Esophagus squamous epithelium (tissue), 5 donors: Measurements from ENCODE around the gene KHNYN. TPM values are rescaled to one million over a fixed set of nuclear protein-coding genes. Genes with fewer than 3 reads are reported as not detected.

Source experiments
- DNase-seq: peaks from one replicate; lab custom pipeline; 2025; lab: John Stamatoyannopoulos, UW
- H3K27ac ChIP-seq, 4 donors: fragments of 200-600 bp; sonication (generic); one replicate each; pipeline ENCODE4 v1.5.1; 2016 to 2019; ENCODE audit warnings: mild to moderate bottlenecking in 1 of 4
- H3K27me3 ChIP-seq, 4 donors: fragments of 200-600 bp; sonication (generic); 1 replicate in 3 of 4; 2 replicates in 1 of 4; pipeline versions ENCODE4 v1.5.1 to v1.6.0; 2017 to 2021; ENCODE audit warnings: antibody characterized with exemption in 1 of 4
- H3K36me3 ChIP-seq, 3 donors: fragments of 200-600 bp; sonication (generic); one replicate each; pipeline ENCODE4 v1.5.1; 2016 to 2019
- H3K4me1 ChIP-seq, 3 donors: fragments of 200-600 bp; sonication (generic); one replicate each; pipeline ENCODE4 v1.5.1; 2017 to 2019
- H3K4me3 ChIP-seq, 4 donors: fragments of 200-600 bp; sonication (generic); 1 replicate in 3 of 4; 2 replicates in 1 of 4; pipeline ENCODE4 v1.5.1; 2016 to 2019; ENCODE audit warnings: mild to moderate bottlenecking in 2 of 4, moderate library complexity in 1 of 4
- H3K9me3 ChIP-seq, 3 donors: fragments of 200-600 bp; sonication (generic); one replicate each; pipeline ENCODE4 v1.5.1; 2016 to 2019
- CTCF ChIP-seq, 6 experiments: fragments of 450-650 bp in 4 of 6; fragments of 200-600 bp in 2 of 6; sonication (generic) in 2 of 6; IDR thresholded peaks; one replicate each; pipeline ENCODE4 v1.5.1; 2016 to 2019; ENCODE audit warnings: antibody characterized with exemption in 6 of 6, mild to moderate bottlenecking in 4 of 6, moderate library complexity in 4 of 6
- POLR2A ChIP-seq, 4 donors: fragments of 450-650 bp; IDR thresholded peaks; one replicate each; pipeline ENCODE4 v1.6.1; 2017; ENCODE audit warnings: antibody characterized with exemption in 4 of 4, mild to moderate bottlenecking in 4 of 4, moderate library complexity in 3 of 4
- whole genome bisulfite sequencing, 2 donors: methylation state at CpG; one replicate each; pipeline ENCODE4 v1.1.5; 2018; 5-methylcytosine and 5-hydroxymethylcytosine counted together
- intact Hi-C: fragments of 100-400 bp; cut with DNase I; formaldehyde crosslinking; loops from one replicate; pipeline ENCODE4 v1.15.0; 2022
- total RNA-seq, 4 donors: library from RNA; depleted of rRNA; stranded (reverse); fragments of >200 nt; gene quantifications; one replicate each; pipeline ENCODE4 v1.1.0, GENCODE V29; 2016
- donor health status: DM: yes; HTN: yes; CAD: no.

Gene KHNYN
- total RNA-seq, 4 donors from 2014 or later = 35.6 to 68.9 (median 42.9) TPM

DNA sequence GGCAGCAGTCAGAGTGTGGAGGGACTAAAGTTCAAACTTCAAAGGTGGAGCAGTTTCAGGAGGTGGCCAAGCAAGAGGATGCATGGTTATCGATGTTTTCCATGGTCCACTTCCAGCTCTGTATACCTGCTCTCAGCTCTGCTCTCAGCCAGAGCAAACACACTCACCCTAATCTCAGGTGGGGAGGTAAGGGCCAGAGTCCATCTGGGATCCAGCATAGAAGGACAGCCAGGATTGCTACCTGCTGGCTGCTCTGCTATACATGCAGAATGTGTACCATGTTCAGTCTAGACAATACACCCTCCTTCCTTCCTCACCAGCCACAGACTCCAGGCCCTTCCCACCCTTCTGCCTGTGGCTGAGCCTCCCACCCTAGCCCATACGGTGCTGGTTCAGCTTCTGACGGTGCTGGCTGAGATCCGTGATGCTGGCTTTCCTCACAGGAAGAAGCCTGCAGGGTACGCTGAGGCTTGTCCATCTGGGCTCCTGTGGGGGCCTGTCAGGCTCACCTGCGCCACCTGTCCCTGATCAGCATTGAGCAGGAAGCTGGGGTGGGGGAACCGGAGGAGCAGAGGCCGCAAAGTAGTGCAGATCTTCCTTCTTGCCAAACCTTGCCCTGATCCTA, 2.7 kb upstream of the KHNYN start:
- H3K9me3 ChIP-seq = no peaks in the 10 kb centered on the region
- intact Hi-C loops = no loop called here
- TF ChIP-seq CTCF (IDR thresholded peaks at IDR 0.05) (peak in 1 of 6 experiments; percentile 23), POLR2A (IDR thresholded peaks at IDR 0.05) (no peak)
- DNase-seq = no peak
- WGBS, 2 donors = 30 to 42% methylated on average over 4 of the region's 8 CpGs
- H3K4me1 ChIP-seq = peaks cover 21 to 67% (median 37%) of the 10 kb centered on the region in 3 donors
- H3K27me3 ChIP-seq = no peaks in the 10 kb centered on the region
- H3K36me3 ChIP-seq = peaks cover 0 to 9% (median 1%) of the 10 kb centered on the region in 3 donors
- H3K4me3 ChIP-seq = no peak overlapping the region
- H3K27ac ChIP-seq = peak overlapping the region in 1 of 4 donors; percentile 48

- intact Hi-C loops = no loop called here
- no peaks in the 10 kb centered on the region for H3K9me3 ChIP-seq
- 88 to 90% methylated on average over 10 to 11 of the region's 18 CpGs for WGBS, 2 donors
- no peak overlapping the region for H3K27ac ChIP-seq
- H3K36me3 ChIP-seq = peaks cover 7 to 17% (median 9%) of the 10 kb centered on the region in 3 donors
- no peak for DNase-seq
- no peaks in the 10 kb centered on the region for H3K27me3 ChIP-seq
- TF ChIP-seq CTCF (IDR thresholded peaks at IDR 0.05) (no peak), POLR2A (IDR thresholded peaks at IDR 0.05) (no peak)
- no peak overlapping the region for H3K4me3 ChIP-seq
- peaks cover 26 to 75% (median 45%) of the 10 kb centered on the region in 3 donors for H3K4me1 ChIP-seq
Observed at GRCh38 chr14:24427537-24428508, 1.9 kb upstream of the KHNYN start.

DNA sequence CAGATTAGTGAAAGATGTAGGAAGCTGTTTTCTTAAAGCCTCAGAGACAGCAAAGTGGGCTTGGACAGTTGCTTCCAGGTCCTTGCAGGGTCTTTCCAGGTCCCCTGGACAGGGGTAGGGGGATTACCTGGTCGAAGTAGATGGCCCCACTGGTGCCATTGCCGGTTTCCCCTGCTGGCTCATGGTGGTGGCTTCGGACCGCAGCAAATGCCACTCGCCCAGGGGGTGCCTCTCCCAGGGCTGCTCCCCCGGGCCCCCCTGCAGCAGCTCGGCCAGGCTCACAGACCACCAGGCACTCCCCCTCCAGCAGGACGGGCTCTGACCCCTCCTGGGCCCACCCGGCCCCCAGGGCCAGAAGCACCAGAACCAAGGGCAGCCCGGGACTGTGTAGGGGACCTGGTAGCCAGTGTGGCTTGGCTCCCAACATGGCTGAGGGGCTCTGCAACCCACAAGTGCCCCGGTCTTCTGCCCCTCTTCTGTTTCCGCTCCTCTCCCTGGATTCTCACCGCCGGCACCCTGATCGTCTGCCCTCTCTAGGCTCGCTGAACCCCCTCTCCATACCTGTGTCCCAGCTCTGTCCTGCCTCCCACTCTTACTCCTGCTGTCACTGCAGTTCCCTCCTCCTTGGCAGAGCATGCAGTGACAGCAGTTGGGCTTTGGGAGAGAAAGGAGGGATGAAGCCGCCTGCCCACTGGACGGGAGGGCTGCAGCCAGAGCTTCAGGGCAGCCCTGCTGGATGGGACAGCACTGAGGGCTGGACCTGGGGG, 943 bp upstream of the KHNYN start:
- intact Hi-C loops = no loop called here
- peak overlapping the region; percentile 59 to 88 (median 80) for H3K4me3 ChIP-seq
- WGBS, 2 donors = 75 to 89% methylated on average over 6 to 9 of the region's 18 CpGs

GRCh38 chr14:24430143-24430681, 458 bp downstream of the KHNYN start:
- intact Hi-C loops = loop anchor here (5.0 kb wide), 2 partner anchors 63 to 98 kb away; partner anchors contain the start of gene NFATC4
- H3K36me3 ChIP-seq = peaks cover 14 to 39% (median 14%) of the 10 kb centered on the region in 3 donors
- H3K27ac ChIP-seq = peak overlapping the region; percentile 93 to 99 (median 98)
- H3K27me3 ChIP-seq = no peaks in the 10 kb centered on the region
- peaks cover 26 to 77% (median 46%) of the 10 kb centered on the region in 3 donors for H3K4me1 ChIP-seq
- H3K4me3 ChIP-seq = peak overlapping the region; percentile 59 to 88 (median 80)
- no peak for TF ChIP-seq POLR2A (IDR thresholded peaks at IDR 0.05)
- no peak for TF ChIP-seq CTCF (IDR thresholded peaks at IDR 0.05)
- DNase-seq = no peak
- no peaks in the 10 kb centered on the region for H3K9me3 ChIP-seq
- 0% methylated on average over 7 to 8 of the region's 28 CpGs for WGBS, 2 donors

More for the DNA sequence above, 943 bp upstream of the KHNYN start:
- H3K9me3 ChIP-seq = no peaks in the 10 kb centered on the region
- no peak for TF ChIP-seq CTCF (IDR thresholded peaks at IDR 0.05)
- no peak for TF ChIP-seq POLR2A (IDR thresholded peaks at IDR 0.05)
- H3K27ac ChIP-seq = peak overlapping the region; percentile 93 to 99 (median 98)
- peaks cover 14 to 26% (median 14%) of the 10 kb centered on the region in 3 donors for H3K36me3 ChIP-seq
- H3K27me3 ChIP-seq = no peaks in the 10 kb centered on the region
- H3K4me1 ChIP-seq = peaks cover 26 to 77% (median 46%) of the 10 kb centered on the region in 3 donors
- DNase-seq = no peak
